GM19397 (cell line): ENCODE measurements around the gene HOXD3.

ENCODE experiments used
- ATAC-seq: cut with Tn5 transposase; IDR thresholded peaks from one replicate; pipeline ENCODE4 v1.9.1; 2021; ENCODE audit warnings: mild to moderate bottlenecking, moderate library complexity; ENCODE audit not compliant: unreplicated experiment

Gene HOXD3

DNA sequence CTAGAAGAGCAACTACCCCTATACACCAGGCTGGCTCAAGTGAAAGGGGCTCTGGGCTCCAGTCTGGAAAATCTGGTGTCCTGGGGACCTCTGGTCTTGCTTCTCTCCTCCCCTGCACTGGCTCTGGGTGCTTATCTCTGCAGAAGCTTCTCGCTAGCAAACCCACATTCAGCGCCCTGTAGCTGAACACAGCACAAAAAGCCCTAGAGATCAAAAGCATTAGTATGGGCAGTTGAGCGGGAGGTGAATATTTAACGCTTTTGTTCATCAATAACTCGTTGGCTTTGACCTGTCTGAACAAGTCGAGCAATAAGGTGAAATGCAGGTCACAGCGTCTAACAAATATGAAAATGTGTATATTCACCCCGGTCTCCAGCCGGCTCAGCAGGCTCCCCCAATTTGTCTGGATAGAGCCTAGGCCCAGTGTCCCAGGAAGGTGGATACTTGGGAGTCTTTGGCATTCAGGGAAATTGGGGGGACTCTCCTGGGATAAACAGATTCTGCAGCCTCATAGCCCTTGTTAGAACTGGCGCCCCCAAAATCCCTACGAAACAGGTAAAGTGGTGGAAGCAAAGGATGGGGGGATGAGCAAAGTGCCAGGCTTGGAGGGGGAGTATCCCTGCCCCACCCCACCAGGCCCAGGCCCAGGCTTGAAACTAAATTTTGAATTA is 8.2 kb upstream of the HOXD3 start:
- no peak for ATAC-seq

- no peak for ATAC-seq
Measured at GRCh38 chr2:176149481-176149938, 7.6 kb upstream of the HOXD3 start.

- no peak for ATAC-seq
Measured at GRCh38 chr2:176149939-176150583, 7.0 kb upstream of the HOXD3 start.

DNA sequence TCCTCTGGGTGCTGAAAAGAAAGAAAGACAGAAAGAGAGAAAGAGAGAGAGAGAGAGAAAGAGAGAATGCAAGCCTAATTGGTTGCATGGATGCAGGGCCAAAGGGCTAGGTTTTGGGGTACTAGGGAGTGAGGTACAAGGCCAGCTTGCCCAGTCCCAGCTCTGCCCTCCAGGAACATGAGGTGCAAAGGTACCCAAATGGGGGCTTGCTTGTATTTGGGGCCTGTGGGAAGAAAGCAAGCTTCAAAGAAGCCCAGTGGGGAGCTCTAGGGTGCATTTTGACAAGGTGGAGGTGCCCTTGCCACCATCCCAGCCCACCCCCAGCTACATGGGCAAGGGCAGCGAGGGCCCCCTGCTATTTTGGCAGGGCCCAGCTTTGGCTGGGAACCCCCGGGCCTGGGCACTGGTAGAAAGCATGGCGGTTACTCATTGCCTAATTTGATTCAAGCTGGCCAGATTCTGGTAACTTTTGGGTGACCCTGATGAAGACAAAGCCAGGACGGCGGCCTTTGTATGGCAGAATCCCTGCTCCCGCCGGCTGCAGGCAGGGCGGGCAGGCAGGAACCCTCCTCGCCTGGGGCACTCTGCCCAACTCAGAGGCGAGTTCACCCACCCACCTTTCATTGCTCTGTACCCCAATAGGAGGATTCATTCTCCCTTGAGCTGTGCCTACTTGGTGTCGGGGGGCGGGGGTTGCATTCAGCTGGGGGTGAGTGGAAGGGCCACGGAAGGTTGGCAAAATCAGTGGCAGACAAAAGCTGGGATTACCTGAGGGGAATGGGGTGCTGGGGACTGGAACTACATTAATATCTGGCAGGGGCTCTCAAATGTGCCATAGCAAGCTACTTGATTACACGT is 6.3 kb upstream of the HOXD3 start:
- no peak for ATAC-seq

DNA sequence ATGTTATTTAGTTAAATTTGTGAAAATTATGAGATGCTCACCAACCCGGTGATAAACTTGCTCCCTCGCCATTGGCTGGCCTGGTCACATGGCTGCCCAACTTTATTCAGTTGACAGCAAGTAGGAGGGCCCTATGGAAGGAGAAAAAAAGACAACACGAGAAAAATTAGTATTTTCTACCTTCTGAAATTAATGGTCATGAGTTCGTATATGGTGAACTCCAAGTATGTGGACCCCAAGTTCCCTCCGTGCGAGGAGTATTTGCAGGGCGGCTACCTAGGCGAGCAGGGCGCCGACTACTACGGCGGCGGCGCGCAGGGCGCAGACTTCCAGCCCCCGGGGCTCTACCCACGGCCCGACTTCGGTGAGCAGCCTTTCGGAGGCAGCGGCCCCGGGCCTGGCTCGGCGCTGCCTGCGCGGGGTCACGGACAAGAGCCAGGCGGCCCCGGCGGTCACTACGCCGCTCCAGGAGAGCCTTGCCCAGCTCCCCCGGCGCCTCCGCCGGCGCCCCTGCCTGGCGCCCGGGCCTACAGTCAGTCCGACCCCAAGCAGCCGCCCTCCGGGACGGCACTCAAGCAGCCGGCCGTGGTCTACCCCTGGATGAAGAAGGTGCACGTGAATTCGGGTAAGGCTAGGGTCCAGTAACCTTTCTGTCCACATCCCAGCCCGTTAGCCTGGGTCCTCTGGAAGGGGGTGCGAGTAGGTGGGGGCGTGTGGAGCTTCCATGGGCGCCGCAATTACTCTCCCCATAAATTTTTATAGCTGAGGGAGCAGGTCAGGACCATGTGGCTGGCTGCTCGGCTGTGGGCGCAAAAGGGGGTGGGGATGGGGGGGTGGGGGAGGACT is 5.4 kb upstream of the HOXD3 start, which contains the start of gene HOXD4:
Gene HOXD4 (plus strand): TSS at position 109 of the 846 bp plus-strand sequence. CDS start 84 bp downstream, at position 193.
- no peak for ATAC-seq

GRCh38 chr2:176152350-176153181 is 4.5 kb upstream of the HOXD3 start:
- no peak for ATAC-seq

GRCh38 chr2:176154576-176155252 is 2.4 kb upstream of the HOXD3 start:
- ATAC-seq, result no peak

GRCh38 chr2:176155356-176156044 is 1.6 kb upstream of the HOXD3 start:
- ATAC-seq, result no peak

- no peak for ATAC-seq
Measured at GRCh38 chr2:176156301-176156806, 753 bp upstream of the HOXD3 start.

- no peak for ATAC-seq
Measured at GRCh38 chr2:176157499-176158185, 535 bp downstream of the HOXD3 start.

GRCh38 chr2:176158186-176158591 is 1.1 kb downstream of the HOXD3 start:
- no peak for ATAC-seq

GRCh38 chr2:176158855-176159662 is 2.0 kb downstream of the HOXD3 start:
- ATAC-seq, result no peak

- ATAC-seq, result no peak
Measured at GRCh38 chr2:176159663-176160250, 2.6 kb downstream of the HOXD3 start.

DNA sequence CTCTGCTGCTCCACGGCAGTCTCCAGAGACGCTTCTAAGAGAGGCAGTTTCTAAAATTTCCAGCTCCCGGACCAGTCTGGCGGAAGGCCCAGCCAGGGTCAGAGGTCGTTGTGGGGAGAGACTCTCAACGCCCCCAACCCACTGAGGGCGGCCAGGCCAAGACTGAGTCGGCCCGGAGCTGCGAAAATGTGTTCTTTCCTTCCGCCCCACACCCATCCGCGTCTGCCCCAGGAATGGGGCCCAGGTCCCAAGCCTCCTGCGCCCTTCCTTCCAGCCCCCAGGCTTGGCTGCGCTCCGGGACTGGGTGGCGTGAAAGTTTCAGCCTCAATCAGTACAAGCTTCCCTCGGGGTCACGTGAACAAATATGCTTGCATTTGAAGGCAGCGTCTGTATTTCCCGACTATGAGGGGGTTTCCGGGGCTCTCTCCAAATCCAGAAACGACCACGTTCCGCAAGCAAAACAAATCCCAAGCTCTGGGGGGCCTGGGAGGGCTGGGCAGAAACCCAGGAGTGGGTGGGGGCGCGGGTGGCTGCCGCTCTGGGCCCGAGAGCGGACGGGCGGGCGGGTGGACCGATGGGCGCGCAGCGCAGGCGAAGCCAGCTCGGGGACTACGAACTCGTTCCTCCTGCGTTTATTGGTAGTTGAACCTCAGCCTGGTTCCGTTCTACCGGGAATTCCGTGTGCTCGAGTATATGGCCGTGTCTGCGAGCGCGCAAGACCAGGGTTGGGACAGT is 3.3 kb downstream of the HOXD3 start:
- no peak for ATAC-seq

DNA sequence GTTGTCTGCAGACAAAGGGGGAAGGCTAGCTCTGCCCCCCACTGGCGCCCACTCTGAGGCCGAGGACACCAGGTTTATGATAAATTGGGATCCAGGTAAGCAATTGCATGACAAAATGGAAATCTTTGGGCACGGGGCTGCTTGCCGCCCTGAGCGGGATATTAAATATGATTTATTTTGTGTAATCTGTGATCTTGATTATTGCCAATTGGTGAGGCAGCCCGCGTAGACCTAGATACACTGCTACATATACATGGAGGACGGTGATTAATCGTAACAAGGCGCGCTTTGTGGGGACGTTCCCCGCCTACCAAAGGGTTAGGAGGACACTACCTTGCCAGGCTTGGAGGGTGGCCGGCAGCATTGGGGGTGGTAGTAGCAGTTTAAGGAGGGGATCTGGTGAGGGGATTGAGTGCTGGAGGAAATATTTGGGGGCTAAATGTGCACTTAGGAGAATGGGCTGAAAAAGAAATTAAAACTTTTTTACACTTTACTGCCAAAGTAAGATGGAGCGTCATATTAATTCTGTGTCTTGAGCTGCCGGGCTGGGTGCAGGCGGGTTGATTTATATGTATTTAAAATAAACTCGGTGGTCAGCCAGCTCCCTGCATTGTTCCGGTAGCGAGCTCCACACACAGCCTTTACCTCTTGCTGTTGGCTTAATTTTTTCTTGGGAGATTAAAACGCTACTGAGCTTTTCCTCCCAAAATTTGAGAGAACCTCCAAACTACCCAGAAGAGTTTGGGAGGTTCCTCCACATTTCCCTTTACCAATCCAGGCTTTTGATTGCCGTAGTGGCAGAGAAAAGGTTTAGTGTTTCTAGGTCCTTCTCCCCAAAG is 4.1 kb downstream of the HOXD3 start:
- no peak for ATAC-seq
